Stimulated activated CD8-positive, alpha-beta memory T cell treated with anti-CD3 and anti-CD28 coated beads, Interleukin-4, amount 100 ng/mL, for 24 hours (primary cell): Measurements from ENCODE around the gene ZCWPW1.
"Not testable (repeated sequence)": the region's sequence is repeated elsewhere in the genome, so short reads cannot be mapped to it uniquely, and the experiment has no call there.

ENCODE experiments used
- DNase-seq: peaks from one replicate; pipeline ENCODE4 v3.0.0-alpha.2; 2020; ENCODE audit warnings: low read depth

Gene ZCWPW1

DNA sequence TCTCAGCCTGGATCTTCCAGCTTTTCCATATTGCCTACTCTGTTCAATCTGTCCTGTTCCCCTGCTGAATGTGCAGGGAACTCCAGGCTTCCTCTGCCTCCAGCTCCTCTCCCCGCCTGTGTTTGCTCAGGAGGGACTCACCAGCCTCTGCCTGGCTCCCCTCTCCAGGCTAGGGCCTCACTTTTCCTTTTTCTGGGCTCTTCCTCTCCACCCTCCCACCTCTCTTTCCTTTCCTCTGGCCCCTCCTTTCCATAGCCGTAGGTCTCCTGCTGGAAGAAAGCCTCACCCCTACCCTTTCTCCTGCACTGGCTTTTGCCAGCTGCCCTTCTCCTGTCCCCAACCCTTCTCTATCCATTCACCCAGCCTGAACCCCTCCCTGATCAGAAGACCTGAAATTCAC is 30.3 kb downstream of the ZCWPW1 start:
- DNase-seq, result no peak

DNA sequence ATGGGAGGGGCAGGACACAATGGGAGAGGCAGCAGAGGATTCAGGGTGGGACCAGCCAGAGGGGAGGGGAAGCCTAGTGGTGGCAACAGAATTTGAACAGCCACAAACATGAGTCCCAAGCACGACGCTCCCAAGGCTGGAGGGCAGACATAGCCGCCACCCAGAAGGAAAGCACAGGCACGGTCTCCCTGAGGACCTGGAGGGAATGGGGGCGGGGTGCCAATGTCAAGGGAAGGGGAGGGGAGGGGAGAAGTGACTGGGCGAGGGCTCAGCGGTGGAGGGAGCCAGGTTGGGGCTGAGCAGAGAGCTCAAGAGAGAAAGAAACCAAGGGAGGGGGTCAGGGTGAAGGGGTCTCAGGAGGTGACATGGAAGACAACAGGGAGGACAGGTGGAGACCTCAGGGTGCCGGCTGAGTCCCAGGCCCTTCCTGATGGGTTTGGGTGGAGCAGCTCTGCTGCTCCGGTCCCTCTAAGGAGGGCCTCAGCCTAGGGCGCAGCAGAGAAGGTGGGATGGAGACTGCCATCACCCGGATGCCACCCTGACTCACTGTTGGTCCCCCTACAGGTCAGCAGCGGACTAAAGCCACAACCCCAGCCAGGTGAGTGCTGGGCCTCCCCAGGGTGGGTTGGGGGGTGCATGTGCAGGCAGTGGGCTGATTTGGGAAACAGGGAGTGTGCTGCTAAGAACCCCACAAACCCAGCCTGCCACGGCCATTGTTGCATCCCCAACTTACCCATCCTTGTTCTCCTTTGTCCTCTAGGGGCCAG is 31.0 kb downstream of the ZCWPW1 start:
- DNase-seq, result no peak

DNA sequence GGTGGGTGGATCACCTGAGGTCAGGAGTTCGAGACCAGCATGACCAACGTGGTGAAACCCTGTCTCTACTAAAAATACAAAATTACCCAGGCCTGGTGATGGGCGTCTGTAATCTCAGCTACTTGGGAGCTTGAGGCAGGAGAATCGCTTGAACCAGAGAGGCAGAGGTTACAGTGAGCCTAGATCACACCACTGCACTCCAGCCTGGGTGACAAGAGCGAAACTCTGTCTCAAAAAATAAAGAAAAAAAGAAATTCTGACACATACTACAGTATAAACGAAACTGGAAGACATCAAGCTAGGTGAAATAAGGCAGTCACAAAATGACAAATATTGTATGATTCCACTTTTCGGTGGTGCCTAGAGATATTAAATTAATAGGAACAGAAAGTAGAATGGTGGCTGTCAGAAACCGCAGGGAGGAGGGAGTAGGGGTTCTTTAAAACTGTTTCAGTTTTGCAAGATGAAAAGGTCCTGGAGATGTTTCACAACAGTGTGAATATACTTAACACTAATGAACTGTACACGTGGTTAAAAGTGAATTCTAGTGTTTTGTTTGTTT is 32.0 kb downstream of the ZCWPW1 start:
- DNase-seq, result peak; percentile 28

DNA sequence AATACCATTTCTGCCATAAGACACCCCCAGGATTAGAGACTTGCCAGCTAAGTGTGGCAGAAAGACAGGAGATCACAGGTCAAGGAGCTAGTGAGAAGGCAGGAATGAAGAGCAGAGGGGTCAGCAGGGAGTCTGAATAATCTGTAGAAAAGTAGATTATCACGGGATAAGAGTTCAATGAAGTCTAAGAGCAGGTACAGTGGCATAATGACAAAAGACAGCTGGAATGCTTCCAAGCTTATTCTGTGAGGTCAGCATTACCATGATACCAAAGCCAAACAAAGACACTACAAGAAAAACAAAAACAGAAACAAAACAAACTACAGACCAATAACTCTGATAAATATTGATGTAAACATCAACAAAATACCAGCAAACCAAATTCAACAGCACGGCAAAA is 34.4 kb downstream of the ZCWPW1 start:
- DNase-seq, result no peak

DNA sequence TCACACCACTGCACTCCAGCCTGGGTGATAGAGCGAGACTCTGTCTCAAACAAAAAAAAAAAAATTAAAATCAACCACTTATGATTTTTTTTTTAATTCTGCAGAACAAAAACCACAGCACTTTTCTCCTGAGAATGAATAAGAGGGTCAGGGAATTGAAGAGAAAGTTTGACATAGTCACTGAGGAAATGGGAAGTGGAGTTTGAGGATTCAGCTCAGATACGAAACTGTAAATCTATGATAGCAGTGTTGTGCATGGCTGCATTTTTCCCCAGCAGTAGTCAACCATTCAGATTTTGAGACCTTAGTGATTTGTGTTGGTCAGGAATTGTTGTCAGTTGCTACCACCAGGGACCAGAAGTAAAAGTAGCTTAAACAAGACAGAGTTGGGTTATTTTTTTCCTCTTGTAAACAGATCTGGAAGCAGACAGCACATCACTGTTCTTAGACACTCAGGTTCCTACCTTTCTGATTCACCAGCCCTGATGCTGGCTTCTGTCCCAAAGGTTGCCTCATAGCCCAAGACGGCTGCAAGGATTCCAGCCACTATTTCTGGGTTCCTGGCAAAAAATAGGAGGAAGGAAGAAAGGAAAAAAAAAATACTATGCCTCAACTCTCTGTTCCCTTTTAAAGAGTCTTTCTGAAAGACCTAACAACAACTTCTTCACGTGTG is 35.1 kb downstream of the ZCWPW1 start:
- no peak for DNase-seq

DNA sequence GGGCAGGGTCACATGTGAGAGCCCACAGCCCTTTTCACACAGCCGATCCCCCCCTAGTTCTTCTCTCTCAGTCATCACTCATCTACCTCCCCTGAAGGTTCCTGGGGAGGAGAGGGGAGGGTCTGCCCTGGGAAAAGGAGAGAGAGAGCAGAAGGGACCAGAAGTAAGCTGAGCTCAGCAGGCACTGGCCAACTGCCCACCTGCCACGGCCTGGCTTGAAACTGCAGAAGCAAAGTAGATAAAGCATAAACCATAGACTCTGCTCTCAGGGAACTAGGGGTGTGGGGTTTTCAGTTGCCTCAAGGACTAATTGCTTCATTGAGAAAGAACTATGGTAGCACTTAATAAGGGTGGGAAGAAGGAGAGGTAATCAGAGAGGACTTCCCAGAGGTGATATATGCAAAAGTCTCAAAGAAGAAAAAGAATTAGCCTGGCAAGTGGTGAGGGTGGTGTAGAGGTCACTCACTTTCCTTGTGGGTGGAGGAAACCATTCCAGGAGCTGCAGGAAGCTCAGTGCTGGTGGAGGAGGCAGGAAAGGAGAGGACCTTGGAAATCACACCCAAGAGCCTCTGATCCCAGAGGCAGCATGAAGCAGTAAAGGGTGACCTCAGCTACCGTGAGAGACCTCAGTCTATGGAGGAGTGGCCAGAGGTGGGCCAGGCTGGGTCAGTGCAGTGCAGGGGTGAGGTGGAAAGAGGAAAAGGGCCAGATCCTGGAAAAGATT is 38.1 kb downstream of the ZCWPW1 start:
- DNase-seq, result no peak

DNA sequence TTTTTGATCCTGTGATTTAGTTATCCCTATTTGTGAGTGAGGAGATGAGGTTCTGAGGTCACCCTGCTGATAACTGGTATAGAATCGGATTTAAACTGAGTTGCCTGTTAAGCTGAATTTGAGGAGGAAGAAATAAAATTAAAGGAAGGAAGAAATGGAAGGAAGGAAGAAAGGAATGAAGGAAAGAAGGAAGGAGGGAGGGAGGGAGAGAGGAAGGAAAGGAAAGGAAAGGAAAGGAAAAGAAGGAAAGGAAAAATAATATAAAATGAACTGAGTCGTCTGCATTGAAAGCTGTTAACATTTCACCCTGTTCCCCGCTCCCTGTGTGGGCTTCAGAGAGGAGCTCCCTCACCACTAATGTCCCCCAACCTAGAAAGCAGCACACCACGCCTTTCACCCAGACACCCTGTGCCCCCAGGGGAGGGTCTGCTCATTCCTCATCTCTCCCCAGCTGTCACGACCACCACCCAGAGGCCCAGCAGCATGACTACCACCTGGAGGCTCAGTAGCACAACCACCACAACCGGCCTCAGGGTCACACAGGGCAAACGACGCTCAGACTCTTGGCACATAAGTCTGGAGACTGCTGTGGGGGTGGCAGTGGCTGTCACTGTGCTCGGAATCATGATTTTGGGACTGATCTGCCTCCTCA is 38.9 kb downstream of the ZCWPW1 start:
- DNase-seq, result no peak

DNA sequence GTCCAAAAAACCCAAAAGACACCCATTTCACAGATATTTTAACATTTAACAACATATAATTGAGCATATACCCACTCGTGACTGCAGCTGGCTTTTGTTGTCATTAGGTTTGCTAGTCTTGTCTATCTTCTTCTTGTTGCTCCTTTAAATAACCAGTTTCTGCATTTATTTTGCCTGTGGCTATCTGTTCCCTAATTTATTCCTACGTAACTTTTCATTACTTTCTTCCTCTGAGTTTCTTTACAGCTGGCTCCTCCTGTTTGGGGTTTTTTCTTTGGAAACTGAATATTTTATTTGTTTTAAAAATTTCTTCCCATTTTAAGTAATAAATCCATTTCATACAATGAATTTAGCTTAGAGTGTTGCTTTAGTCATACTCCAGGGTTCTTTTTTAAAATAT is 40.8 kb downstream of the ZCWPW1 start:
- no peak for DNase-seq

DNA sequence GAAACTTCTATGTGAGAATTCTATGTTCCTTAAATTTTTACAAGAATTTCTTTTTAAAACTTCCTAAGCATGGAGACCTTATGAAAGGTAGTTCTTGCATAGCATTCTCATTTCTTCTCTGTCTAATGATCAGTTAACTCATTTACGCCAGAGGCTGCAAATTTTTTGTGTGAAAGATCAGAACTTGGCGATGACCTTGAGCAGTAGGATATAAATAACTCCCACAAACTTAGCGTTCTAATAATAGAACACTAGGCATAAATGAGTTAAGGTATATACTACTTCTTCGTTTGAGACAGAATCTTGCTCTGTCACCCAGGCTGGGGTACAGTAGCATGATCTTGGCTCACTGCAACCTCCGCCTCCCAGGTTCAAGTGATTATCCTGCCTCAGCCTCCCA is 41.6 kb downstream of the ZCWPW1 start:
- DNase-seq, result no peak

DNA sequence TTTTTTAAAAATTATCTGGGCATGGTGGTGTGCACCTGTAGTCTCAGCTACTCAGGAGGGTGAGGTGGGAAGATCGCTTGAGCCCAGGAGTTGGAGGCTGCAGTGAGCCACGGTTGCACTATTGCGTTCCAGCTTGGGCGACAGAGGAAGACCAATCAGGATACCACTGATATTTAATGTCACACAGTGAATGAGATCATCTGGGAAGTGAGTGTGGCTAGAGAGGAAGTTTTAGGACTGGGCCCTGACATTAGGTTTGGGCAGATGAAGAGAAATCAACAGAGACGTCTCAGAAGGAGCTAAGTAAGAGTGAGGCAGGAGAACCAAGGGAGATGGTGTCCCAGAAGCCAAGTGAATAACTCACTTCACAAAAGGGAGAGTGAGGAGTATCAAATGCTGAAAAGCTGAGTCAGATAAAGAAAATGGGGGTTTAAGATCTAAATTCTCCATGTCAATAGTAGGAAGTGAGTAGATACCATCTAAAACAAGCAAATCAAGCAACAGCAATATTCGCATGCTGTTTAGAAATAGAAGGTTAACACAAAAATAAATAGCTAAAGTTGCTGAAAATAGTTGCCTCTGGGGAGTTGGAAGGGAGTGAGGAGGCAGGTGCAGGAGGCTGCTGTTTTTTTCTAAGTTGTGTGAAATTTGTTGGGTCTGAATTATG is 43.7 kb downstream of the ZCWPW1 start:
- no peak for DNase-seq

DNA sequence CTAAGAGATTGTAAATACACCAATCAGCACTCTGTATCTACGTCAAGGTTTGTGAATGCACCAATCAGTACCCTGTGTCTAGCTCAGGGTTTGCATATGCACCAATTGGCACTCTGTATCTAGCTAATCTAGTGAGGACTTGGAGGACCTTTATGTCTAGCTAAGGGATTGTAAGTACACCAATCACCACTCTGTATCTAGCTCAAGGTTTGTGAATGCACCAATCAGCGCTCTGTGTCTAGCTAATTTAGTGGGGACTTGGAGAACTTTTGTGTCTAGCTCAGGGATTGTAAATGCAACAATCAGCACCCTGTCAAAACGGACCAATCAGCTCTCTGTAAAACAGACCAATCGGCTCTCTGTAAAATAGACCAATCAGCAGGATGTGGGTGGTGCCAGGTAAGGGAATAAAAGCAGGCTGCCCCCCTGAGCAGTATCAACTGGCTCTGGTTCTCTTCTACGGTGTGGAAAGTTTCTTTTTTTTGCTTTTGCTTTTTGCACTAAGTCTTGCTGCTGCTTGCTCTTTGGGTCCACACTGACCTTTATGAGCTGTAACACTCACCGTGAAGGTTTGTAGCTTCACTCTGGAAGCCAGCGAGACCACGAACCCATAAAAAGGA is 46.2 kb downstream of the ZCWPW1 start:
- not testable (repeated sequence) for DNase-seq

DNA sequence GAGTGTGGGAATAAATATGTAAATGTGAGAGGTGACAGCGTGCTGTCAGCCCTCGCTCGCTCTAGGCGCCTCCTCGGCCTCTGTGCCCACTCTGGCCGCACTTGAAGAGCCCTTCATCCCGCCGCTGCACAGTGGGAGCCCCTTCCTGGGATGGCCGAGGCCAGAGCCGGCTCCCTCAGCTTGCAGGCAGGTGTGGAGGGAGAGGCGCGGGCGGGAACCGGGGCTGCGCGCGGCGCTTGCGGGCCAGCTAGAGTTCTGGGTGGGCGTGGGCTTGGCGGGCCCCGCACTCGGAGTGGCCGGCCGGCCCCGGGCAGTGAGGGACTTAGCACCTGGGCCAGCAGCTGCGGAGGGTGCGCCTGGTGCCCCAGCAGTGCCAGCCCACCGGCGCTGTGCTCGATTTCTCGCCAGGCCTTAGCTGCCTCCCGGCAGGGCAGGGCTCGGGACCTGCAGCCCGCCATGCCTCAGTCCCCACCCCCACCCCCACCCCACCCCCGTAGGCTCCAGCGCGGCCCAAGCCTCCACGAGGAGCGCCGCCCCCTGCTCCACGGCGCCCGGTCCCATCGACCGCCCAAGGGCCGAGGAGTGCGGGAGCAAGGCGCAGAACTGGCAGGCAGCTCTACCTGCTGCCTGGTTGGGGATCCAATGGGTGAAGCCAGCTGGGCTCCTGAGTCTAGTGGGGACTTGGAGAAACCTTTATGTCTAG is 46.8 kb downstream of the ZCWPW1 start:
- not testable (repeated sequence) for DNase-seq

DNA sequence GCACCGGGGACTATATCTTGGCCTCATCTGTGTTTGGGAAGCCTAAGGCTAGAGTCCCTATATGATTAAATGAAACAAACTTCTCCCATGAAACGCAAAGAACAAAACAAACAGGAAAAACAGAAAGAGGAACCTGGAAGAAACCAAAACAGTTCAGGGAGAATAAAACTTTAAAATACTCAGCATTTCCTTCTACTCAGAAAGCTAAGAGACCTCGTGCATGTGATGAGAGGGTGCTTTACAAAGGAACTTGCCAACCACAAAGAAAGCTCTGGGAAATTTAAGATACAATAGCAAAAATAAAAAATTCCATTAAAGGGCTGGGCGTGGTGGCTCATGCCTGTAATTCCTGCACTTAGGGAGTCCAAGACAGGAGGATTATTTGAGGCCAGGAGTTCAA is 48.3 kb downstream of the ZCWPW1 start:
- no peak for DNase-seq

DNA sequence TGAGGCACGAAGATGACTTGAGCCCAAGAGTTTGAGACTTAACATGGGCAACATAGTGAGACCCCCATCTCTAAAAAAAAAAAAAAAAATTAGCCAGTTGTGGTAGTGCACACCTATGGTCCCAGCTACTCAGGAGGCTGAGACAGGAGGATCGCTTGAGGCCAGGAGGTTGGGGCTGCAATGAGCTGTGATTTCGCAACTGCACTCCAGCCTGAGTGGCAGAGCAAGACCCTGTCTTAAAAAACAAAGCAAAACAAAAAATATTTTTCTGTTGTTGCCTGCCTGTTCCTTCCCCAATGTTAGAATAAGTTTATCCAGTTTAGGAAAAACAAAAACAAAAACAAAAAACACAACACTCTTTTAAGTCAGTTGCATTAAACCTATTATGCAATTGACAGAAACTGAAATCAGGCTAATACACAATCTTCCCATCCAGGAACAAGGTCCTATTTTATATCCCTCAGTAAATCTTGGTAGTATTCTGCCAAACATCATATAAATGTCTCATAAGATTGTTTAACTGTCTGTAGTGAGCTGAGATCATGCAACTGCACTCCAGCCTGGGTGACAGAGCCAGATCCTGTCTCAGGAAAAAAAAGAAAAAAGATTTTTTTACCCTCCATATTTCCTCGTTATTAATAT is 50.3 kb downstream of the ZCWPW1 start:
- no peak for DNase-seq

DNA sequence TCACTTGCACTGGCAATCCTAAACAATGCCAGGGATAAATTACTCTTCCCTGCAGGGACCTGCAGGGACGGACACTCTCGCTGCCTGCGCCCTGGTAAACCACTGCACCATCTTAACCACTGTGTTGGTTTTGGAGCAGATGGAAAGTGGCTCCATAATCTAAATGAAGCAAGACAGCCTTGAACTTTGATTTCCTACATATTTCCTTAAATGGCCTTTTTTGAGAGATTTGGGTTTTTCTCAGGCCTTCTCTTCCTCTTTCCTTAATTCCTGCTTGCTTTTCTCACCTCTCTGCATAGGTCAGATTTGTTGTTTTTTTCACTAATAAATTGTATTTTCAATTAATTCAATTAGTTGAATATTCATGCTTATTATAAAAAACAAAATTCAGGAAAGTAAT is 52.4 kb downstream of the ZCWPW1 start:
- DNase-seq, result no peak

DNA sequence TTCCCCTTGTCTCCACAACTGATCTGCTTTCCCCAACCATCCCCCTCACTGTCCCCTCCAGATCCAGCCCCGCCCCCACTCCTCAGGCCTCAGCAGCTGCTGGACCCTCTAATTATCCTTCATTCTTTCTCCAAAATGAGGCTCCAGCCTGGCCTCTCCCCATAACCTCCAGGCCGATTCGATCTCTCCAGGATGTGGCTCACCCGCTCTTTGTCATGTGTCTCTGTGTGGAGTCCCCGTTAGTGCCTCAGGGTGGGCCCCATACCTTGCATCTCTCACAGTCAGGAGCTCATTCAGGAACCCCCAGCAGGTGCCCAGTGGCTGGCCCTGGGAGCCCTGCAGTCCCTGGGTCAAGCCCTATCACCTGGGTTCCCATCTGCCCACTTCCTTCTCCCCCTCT is 53.9 kb downstream of the ZCWPW1 start:
- no peak for DNase-seq

DNA sequence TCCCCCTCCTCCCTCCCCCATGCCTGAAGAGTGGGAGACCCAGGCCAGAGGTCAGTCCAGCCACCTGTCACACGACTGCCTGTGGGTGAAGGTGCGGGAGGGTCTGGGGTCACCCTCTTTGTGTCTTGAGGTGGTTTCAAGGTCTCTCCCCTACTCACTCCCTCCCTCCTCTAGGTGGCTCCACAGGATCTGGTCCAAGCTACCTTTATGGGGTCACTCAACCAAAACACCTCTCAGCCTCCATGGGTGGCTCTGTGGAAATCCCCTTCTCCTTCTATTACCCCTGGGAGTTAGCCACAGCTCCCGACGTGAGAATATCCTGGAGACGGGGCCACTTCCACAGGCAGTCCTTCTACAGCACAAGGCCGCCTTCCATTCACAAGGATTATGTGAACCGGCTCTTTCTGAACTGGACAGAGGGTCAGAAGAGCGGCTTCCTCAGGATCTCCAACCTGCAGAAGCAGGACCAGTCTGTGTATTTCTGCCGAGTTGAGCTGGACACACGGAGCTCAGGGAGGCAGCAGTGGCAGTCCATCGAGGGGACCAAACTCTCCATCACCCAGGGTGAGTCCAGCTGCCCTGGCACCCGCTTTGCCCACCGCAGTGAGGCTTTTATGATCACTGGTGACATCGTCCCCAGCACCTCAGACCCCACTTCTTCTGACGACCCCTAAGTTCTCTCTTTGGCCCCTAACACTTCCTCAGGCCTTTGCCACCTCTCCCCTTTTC is 54.5 kb downstream of the ZCWPW1 start:
- not testable (repeated sequence) for DNase-seq

DNA sequence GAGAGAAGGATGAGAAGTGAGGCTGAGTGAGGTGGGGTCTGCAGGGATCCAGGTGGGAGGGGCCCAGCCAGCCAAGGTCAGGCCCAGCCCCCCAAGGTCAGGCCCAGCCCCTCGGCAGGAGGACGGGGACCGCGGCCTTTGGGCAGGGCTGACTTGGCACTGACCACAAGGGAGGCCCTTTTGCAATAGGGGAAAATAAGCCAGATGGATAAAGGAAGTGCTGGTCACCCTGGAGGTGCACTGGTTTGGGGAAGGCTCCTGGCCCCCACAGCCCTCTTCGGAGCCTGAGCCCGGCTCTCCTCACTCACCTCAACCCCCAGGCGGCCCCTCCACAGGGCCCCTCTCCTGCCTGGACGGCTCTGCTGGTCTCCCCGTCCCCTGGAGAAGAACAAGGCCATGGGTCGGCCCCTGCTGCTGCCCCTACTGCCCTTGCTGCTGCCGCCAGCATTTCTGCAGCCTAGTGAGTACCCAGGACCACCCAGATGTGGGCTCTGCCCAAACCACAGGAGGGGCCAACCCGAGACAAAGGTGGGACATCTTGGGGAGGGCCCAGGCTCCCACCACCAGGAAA is 55.2 kb downstream of the ZCWPW1 start, which contains the start of gene PILRA:
Gene PILRA (plus strand): TSS at position 227 of the 571 bp plus-strand sequence. CDS start 170 bp downstream, at position 397.
- no peak for DNase-seq

DNA sequence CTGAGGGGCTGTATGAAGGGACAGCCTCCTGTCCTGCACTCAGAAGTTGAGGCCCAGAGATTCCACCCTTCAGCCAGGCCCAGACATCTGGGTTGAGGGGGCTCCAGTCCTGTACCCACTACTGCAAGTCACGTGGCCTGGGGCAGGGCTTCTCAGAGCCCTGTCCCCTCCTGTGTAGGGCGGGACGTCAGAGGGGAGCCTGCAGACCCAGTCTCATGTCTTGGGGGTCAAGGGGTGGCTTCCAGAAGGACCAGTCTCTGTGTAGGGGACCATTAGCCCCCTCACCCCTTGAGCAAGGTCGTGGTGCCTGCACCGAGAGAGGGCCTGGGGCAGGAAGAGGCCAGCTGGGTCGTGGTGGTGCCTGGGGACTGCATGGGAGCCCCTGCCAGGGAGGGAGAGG is 55.8 kb downstream of the ZCWPW1 start:
- DNase-seq, result no peak
